Measurements from ENCODE around the gene PTK6. TPM values are rescaled to one million over a fixed set of nuclear protein-coding genes. Genes with fewer than 3 reads are reported as not detected.

Gene PTK6
- total and polyA plus RNA-seq, 2 experiments from 2014 or later: 0.27 to 1.1 TPM

- Histone ChIP-seq H3K4me2 (no peak overlapping the region), H4K20me1 (ENCODE audit: insufficient read depth, poor library complexity, severe bottlenecking) (no peaks in the 10 kb centered on the region), H3K36me3 (replicated peaks; ENCODE audit: insufficient read depth, low read depth) (no peaks in the 10 kb centered on the region), H3K79me2 (no peaks in the 10 kb centered on the region), H3K27me3 (peaks cover 6% of the 10 kb centered on the region), H2AFZ (no peak overlapping the region), H3K4me1 (ENCODE audit: insufficient read depth) (no peaks in the 10 kb centered on the region), H3K4me3 (no peak overlapping the region), H3K9me2 (replicated peaks; ENCODE audit: insufficient read depth) (no peaks in the 10 kb centered on the region), H3K27ac (no peak overlapping the region), H3K9me3 (ENCODE audit: low read depth) (no peaks in the 10 kb centered on the region)
- TF ChIP-seq EZH2 (IDR thresholded peaks at IDR 0.05; ENCODE audit: borderline replicate concordance) (no peak), EZH2phosphoT487 (IDR thresholded peaks at IDR 0.05; ENCODE audit: low read depth, severe bottlenecking, unreplicated experiment) (no peak), CTCF (IDR thresholded peaks at IDR 0.05; ENCODE audit: poor library complexity) (no peak)
- WGBS (ENCODE audit: low lambda C conversion rate, missing lambda C conversion rate): 92% methylated on average over 9 of the region's 9 CpGs
- no peak for DNase-seq (ENCODE audit: low spot score)
These were observed 28.1 kb downstream of the PTK6 start for GRCh38 chr20:63509088-63509564.

DNA sequence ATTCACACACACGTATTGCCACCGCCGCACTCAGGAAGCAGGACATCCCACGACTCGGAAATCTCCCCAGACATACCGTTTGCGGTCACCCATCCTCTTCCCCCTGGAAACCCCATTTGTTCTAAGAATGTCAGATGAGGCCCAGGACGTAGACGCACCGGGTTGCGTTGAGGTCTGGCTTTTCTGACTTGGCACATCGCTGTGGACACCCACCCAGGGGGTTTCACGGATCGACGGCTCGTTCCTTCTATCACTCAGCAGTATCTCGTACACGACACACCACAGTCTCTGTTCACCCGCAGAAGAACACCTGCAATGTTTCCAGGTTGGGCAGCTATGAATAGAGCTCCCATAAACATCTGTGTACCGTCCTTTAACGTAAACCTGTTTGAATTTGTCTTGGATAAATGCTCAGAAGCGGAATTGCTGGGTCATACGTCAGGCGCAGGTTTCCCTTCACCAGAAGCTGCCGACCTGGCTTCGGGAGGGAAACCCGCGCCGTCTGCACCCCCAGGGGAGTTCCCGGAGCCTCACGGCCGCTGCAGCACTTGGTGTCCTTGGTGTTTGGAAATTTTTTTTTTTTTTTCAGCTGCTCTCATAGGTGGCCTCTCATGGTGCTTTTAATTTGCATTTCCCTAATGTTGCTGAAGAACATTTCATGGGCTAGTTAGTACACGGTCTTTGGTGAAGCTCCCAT is 29.0 kb downstream of the PTK6 start:
- TF ChIP-seq CTCF (IDR thresholded peaks at IDR 0.05; ENCODE audit: poor library complexity): no peak
- no peak for TF ChIP-seq EZH2 (IDR thresholded peaks at IDR 0.05; ENCODE audit: borderline replicate concordance)
- TF ChIP-seq EZH2phosphoT487 (IDR thresholded peaks at IDR 0.05; ENCODE audit: low read depth, severe bottlenecking, unreplicated experiment): no peak
- H3K9me2 ChIP-seq (replicated peaks; ENCODE audit: insufficient read depth): no peaks in the 10 kb centered on the region
- peaks cover 5% of the 10 kb centered on the region for H3K27me3 ChIP-seq
- H3K4me1 ChIP-seq (ENCODE audit: insufficient read depth): no peaks in the 10 kb centered on the region
- no peaks in the 10 kb centered on the region for H3K9me3 ChIP-seq (ENCODE audit: low read depth)
- no peaks in the 10 kb centered on the region for H3K36me3 ChIP-seq (replicated peaks; ENCODE audit: insufficient read depth, low read depth)
- no peaks in the 10 kb centered on the region for H4K20me1 ChIP-seq (ENCODE audit: insufficient read depth, poor library complexity, severe bottlenecking)
- DNase-seq (ENCODE audit: low spot score): no peak
- no peak overlapping the region for H3K4me3 ChIP-seq
- no peak overlapping the region for H2AFZ ChIP-seq
- WGBS (ENCODE audit: low lambda C conversion rate, missing lambda C conversion rate): 93% methylated on average over 33 of the region's 33 CpGs
- no peak overlapping the region for H3K4me2 ChIP-seq
- no peaks in the 10 kb centered on the region for H3K79me2 ChIP-seq
- no peak overlapping the region for H3K27ac ChIP-seq

DNA sequence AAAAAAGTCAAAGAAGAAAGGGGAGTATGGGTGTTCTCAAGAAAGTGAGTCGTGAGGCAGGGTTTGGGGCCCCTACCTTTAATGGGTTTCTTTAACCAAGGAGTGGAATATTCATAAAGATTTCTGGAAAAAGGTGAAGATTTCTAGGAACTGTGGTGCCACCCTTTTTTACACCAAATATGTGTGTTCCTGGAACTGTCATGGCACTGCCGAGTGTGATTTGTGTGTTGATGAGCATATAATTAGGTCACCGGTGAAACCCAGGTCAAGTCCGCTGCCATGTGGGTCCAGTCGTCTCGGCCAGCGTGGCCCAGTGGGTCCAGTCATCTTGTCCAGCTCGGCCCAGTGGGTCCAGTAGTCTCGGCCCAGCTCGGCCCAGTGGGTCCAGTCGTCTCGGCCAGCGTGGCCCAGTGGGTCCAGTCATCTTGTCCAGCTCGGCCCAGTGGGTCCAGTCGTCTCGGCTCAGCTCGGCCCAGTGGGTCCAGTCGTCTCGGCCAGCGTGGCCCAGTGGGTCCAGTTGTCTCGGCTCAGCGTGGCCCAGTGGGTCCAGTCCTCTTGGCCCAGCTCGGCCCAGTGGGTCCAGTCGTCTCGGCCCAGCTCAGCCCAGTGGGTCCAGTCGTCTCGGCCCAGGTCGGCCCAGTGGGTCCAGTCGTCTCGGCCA is 30.0 kb downstream of the PTK6 start:
- Histone ChIP-seq H4K20me1 (ENCODE audit: insufficient read depth, poor library complexity, severe bottlenecking) (no peaks in the 10 kb centered on the region), H3K79me2 (no peaks in the 10 kb centered on the region), H2AFZ (no peak overlapping the region), H3K4me1 (ENCODE audit: insufficient read depth) (no peaks in the 10 kb centered on the region), H3K9me2 (replicated peaks; ENCODE audit: insufficient read depth) (no peaks in the 10 kb centered on the region), H3K27me3 (peaks cover 5% of the 10 kb centered on the region), H3K9me3 (ENCODE audit: low read depth) (no peaks in the 10 kb centered on the region), H3K4me2 (no peak overlapping the region), H3K36me3 (replicated peaks; ENCODE audit: insufficient read depth, low read depth) (no peaks in the 10 kb centered on the region), H3K4me3 (no peak overlapping the region), H3K27ac (no peak overlapping the region)
- 96% methylated on average over 25 of the region's 30 CpGs for WGBS (ENCODE audit: low lambda C conversion rate, missing lambda C conversion rate)
- TF ChIP-seq EZH2phosphoT487 (IDR thresholded peaks at IDR 0.05; ENCODE audit: low read depth, severe bottlenecking, unreplicated experiment) (no peak), EZH2 (IDR thresholded peaks at IDR 0.05; ENCODE audit: borderline replicate concordance) (no peak), CTCF (IDR thresholded peaks at IDR 0.05; ENCODE audit: poor library complexity) (no peak)
- DNase-seq (ENCODE audit: low spot score): no peak

All from hepatocyte (in vitro differentiated cells).